Retinal pigment epithelial cell (primary cell): ENCODE results near the gene FBXO44.

ENCODE experiments used
- DNase-seq: peaks from one replicate; pipeline ENCODE4 v3.0.0-alpha.2; 2010; ENCODE audit warnings: low read depth
- H3K4me3 ChIP-seq: 2 replicates; pipeline ENCODE4 v1.5.1; 2011; ENCODE audit warnings: mild to moderate bottlenecking, low read length, control low read depth, moderate library complexity
- TF ChIP-seq, protein P1 (sequence below): conservative IDR thresholded peaks from 2 replicates; pipeline ENCODE4 v1.5.1; 2011; ENCODE audit warnings: low read depth, low read length, control low read depth, inconsistent platforms

Gene FBXO44

DNA sequence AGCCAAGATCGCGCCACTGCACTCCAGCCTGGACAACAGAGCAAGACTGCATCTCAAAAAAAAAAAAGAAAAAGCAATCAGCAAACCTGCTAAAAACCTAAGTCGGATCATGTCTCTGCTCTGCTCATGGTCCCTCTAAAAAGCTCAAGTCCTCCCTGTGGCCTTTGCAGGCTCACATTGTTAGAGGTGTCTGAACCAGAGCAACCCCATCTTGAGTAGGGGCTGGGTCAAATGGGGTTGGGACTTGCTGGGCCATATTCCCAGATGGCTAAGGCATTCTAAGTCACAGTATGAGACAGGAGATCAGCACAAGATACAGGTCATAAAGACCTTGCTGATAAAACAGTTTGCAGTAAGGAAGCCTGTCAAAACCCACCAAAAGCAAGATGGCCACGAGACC lies 33.8 kb downstream of the FBXO44 start:
- TF ChIP-seq, protein P1, sequence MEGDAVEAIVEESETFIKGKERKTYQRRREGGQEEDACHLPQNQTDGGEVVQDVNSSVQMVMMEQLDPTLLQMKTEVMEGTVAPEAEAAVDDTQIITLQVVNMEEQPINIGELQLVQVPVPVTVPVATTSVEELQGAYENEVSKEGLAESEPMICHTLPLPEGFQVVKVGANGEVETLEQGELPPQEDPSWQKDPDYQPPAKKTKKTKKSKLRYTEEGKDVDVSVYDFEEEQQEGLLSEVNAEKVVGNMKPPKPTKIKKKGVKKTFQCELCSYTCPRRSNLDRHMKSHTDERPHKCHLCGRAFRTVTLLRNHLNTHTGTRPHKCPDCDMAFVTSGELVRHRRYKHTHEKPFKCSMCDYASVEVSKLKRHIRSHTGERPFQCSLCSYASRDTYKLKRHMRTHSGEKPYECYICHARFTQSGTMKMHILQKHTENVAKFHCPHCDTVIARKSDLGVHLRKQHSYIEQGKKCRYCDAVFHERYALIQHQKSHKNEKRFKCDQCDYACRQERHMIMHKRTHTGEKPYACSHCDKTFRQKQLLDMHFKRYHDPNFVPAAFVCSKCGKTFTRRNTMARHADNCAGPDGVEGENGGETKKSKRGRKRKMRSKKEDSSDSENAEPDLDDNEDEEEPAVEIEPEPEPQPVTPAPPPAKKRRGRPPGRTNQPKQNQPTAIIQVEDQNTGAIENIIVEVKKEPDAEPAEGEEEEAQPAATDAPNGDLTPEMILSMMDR, result no peak
- H3K4me3 ChIP-seq, result no peak overlapping the region
- DNase-seq, result no peak

DNA sequence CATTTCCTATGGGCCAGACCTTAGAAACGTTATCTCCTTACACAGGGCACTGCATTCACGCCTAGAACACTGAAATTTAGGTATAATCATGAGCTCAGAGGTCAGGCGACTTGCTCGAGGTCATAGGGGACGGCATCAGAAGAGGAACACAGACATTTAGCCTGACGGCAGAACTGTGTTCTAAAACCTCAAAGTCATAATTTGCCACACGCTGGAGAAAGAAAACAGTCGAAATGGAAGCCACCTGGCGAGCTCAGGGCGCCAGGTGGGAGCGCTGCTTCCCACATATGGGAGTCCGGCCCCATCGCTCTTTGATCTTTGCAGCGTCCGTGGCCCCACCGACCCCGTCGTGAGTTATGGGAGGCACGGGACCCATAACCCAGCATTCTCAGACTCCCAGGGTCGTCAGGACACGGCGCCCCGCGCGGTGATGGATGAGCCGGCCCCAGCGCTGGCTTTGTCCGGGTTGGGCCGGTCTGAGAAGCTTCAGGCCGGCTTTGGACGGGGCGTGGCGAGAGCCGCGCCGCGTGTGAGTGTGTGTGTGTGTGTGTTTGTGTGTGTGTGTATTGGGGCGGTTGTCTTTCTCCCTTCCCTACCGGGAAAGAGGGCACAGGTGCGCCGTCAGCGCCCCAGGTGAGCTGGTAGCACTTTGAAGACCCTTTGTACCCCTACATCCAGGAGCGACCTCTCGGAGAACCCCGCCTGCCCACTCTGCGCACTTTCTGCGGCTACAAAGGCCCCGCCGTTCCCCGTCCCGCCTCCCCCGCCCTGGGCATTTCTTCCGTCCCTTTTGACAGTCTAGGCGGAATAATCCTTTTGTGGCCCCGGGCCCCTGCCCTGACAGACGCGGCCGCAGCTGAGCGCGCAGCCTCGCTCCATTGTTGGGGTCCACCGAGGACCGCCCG lies 36.0 kb downstream of the FBXO44 start:
- TF ChIP-seq, protein P1, result no peak
- no peak for DNase-seq
- H3K4me3 ChIP-seq, result no peak overlapping the region

DNA sequence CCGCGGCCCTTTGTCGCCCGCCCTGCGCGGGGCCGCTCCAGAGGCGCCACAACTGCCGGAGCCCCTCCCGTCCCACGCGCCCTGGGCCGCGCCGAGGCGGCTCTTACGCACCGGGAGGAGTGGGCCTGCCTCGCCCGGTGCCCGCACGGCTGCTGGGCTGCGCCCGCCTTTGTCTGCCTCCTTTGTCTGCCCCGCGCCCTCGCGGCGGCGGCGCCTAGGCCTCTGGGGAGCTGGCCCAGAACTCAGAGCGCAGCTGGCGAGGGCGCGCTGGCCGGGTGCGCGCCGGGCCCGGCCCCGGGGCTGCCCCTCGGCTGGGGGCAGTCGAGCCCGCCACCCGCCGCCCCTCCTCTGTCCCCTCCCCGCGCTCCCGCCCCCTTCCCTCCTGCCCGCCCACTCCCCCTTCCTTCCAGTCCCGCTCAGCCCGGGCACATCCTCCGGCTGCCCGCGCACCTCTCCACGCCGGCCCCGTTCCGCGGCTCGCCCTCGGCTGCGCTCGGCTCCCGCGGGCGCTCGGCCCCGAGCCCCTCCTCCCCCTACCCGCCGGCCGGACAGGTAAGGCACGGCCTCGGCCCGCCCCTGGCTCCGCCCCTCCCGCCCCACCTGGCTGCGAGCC lies 36.7 kb downstream of the FBXO44 start, which contains the start of gene DRAXIN:
DRAXIN (plus strand) TSS at position 409 of the 613 bp plus-strand sequence. CDS start 14,549 bp downstream, outside the sequence.
- TF ChIP-seq, protein P1, result no peak
- H3K4me3 ChIP-seq, result no peak within 1 kb of the TSS
- no peak for DNase-seq

DNA sequence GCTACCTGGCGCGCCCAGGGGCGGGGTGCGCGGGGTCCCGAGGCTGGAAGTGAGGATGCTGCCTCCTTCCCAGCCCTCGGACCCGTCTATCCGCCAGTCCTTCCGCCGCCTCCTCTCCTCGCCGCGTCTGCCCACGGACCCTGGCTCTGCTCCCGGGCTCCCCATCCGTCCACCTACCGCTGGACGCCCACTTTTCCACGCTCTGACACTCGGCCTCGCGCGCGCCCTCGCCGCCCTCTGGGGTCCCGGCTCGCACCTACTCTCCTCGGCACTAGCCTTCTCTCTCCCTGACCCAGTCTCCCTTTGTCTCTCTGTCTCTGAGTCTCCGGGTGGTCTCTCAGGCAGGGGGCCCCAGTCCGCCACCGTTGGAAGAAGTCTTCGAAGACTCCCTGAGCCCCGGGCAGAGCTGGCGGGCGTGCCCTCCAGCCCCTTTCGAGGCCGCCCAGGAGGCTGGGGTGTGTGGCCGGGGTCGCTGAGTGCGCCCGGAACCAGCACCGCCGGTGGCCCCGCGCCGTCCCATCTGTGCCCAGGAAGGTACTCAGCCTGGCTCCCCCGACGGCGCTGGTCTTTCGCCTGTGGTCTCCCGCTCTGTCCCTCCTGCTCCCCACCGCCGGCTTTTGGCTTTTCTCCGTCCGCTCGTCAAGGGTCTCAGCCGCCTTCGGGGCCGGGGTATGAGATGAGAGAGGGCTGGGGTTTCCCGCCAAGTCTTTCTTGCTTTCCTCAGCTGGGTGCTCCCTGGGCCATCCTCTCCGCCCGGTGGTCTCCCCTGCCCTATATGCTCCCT lies 37.4 kb downstream of the FBXO44 start:
- TF ChIP-seq, protein P1, result no peak
- H3K4me3 ChIP-seq, result no peak overlapping the region
- DNase-seq, result no peak

DNA sequence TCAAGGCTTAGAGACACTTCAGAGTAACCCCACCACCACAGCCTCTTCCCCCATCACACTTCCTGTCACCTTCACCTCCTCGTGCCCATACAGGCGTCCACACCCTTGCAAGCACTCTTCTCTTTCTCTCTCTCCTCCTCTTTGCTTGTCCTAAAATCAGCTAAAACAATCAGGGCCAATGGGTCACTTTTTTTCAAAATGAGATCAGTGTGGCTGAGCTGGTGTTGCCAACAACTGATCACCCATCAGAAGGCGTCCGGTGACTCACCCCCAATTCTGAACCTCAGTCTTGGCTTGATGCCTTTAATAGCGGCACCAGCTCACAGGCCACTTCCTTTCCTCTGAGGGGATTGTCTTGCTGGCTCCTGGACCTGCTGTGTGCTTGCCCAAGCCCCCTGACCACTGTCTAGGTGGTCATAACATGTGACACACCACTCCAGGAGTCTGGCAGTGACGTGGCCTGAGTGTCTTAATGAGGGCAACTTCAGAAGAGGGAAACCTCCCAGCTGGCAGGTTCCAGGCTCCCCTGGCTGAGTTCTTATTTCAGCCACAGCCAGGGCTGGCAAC lies 38.4 kb downstream of the FBXO44 start:
- H3K4me3 ChIP-seq, result no peak overlapping the region
- DNase-seq, result peak; percentile 39
- TF ChIP-seq, protein P1, result no peak

DNA sequence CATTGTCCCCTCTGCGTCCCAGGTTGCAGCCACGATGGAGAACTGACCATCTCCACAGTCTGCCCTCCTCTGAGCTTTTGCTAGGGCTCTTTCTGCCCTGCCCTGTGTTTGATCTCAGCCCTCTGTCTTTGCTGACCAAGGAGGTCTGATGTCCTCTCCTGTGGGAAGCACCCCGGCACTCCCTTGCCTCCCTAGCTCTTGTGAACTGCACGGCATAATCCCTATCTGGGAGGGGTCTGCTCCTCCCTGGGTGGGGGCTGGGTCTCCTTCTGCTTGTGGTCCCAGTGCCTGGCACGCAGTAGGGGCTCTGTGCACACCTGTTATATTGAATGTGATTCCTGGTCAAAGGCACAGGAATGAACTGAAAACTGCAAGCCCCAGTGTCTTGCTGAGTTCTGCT lies 39.2 kb downstream of the FBXO44 start:
- H3K4me3 ChIP-seq, result no peak overlapping the region
- TF ChIP-seq, protein P1, result no peak
- no peak for DNase-seq
